ENCODE results near the gene ELOF1. TPM values are rescaled to one million over a fixed set of nuclear protein-coding genes. Genes with fewer than 3 reads are reported as not detected.

Gene ELOF1
- total RNA-seq, 4 donors from 2014 or later: 14.7 to 45.7 (median 37.2) TPM

DNA sequence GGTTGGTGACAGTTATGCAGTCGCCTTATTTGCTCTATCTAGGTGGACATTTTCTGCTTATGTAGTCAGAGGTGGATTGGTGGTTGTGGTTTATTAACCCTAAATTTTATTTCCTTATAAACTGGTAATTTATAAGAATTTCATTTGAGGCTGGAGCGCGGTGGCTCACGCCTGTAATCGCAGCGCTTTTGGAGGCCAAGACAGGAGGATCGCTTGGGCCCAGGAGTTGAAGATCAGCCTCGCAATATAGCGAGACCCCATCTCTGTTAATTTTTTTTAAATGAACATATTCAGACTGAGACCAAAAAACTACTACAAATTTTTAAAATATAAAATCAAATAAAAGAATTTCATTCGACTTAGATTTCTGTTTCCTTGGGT is 39.1 kb upstream of the ELOF1 start:
- TF ChIP-seq CTCF (IDR thresholded peaks at IDR 0.05): no peak
- no peak for TF ChIP-seq POLR2AphosphoS5 (IDR thresholded peaks at IDR 0.05)
- TF ChIP-seq POLR2A (IDR thresholded peaks at IDR 0.05): no peak
- no peak for TF ChIP-seq EP300 (IDR thresholded peaks at IDR 0.05; ENCODE audit: low read depth)
- DNase-seq: no peak
- Histone ChIP-seq H3K27ac (peak overlapping the region; percentile 87 to 95 (median 88)), H3K4me3 (peak overlapping the region; percentile 72 to 91 (median 80)), H3K4me1 (peaks cover 7 to 27% (median 11%) of the 10 kb centered on the region in 4 donors), H3K9me3 (no peaks in the 10 kb centered on the region), H3K36me3 (no peaks in the 10 kb centered on the region), H3K27me3 (no peaks in the 10 kb centered on the region)
- in situ Hi-C loops (cut with MboI; ENCODE audit: low pct_ligation_motif_present in 1 of 4, low pct_unique_long_range_greater_than_20kb in 1 of 4, low sequenced_read_pairs in 3 of 4) (no loop called here), intact Hi-C loops (cut with DNase I; ENCODE audit: low total_unique reads) (no loop called here)
- WGBS, 2 donors (ENCODE audit: low coverage in 1 of 2): 55 to 72% methylated on average over 9 to 10 of the region's 10 CpGs

DNA sequence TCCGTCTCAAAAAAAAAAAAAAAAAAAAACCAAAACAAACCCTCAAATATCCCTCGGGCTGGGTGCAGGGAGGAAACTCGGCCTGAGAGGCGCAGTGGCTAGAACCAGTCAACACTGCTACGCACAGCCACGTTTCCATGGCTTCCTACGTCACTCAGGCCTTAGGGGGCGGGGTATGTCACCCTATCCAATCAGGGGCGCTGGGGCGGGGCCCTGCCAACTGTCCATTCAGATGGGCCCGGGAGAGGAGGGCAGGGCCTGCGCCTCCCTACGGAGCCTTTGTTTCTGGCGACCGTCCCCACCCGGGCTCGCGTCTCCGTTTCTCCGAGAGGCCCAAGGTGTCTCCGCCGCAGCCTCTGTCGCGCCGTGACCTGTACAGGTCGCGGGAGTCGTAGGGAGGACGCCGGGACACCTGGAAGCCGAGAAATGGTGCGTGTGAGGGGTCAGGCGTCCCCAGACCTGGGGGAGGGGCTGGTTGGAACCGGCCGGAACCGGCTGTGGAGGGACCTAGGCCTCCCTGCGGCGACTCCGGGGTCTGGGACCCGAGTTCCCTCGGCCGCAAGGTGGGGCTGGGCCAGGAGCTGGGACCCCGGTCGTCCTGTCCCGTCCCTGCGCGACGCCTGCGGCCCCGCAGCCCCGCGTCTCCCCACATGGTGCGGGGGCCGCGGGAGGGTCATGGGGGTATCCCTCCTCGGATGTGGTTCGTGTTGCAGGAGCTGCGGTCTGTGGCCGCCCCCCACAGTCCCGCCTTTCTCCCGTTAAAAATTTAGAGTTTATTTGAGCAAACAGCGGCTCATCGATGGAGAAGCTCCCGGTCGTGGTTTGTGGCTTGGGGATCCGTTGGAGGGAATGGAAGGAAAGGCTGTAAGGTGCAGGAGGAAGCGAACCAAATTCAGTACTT is 38.4 kb upstream of the ELOF1 start, which contains the start of gene ZNF627:
TSS of gene ZNF627 (plus strand) at position 282 of the 901 bp plus-strand sequence. CDS start at position 427, 145 bp downstream.
- H3K27me3 ChIP-seq: no peaks in the 10 kb centered on the region
- DNase-seq: peak; percentile 100
- no peaks in the 10 kb centered on the region for H3K36me3 ChIP-seq
- intact Hi-C loops (cut with DNase I; ENCODE audit: low total_unique reads): no loop called here
- peak; percentile 97 to 99 (median 99) for TF ChIP-seq POLR2AphosphoS5 (IDR thresholded peaks at IDR 0.05)
- TF ChIP-seq EP300 (IDR thresholded peaks at IDR 0.05; ENCODE audit: low read depth): no peak
- TF ChIP-seq POLR2A (IDR thresholded peaks at IDR 0.05): peak; percentile 97
- peak; percentile 19 to 65 (median 25) for TF ChIP-seq CTCF (IDR thresholded peaks at IDR 0.05)
- 0 to 1% methylated on average over 1 to 36 of the region's 67 CpGs for WGBS, 2 donors (ENCODE audit: low coverage in 1 of 2)
- no peaks in the 10 kb centered on the region for H3K9me3 ChIP-seq
- H3K4me3 ChIP-seq: peak within 1 kb of the TSS; percentile 72 to 91 (median 80)
- in situ Hi-C loops (cut with MboI; ENCODE audit: low pct_ligation_motif_present in 1 of 4, low pct_unique_long_range_greater_than_20kb in 1 of 4, low sequenced_read_pairs in 3 of 4): no loop called here
- peak within 1 kb of the TSS; percentile 87 to 95 (median 88) for H3K27ac ChIP-seq
- H3K4me1 ChIP-seq: peaks cover 7 to 27% (median 11%) of the 10 kb centered on the region in 4 donors

DNA sequence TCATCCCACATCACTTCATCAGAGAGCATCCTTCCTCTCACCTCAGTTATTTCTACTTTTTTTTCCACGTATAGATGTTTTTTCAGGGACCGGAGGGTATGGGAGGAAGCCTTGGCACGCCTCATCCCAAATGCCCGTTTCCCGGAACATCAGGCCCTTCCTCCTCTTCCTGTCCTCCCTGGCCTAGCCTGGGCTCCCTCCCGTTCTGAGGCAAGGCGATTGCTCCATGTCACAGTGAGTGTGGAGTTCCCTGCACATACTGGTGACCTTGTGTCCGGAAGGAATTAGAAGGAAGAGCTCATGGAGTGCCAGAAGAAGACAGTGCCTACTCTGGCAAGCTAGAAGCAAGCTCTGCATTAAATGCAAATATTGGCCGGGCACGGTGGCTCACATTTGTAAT is 37.1 kb upstream of the ELOF1 start:
- no peak for DNase-seq
- Histone ChIP-seq H3K36me3 (no peaks in the 10 kb centered on the region), H3K4me1 (peaks cover 7 to 27% (median 11%) of the 10 kb centered on the region in 4 donors), H3K9me3 (no peaks in the 10 kb centered on the region), H3K27ac (peak overlapping the region in 2 of 4 donors; percentile 87 to 95), H3K4me3 (no peak overlapping the region), H3K27me3 (no peaks in the 10 kb centered on the region)
- 92 to 100% methylated on average over 2 to 10 of the region's 10 CpGs for WGBS, 2 donors (ENCODE audit: low coverage in 1 of 2)
- TF ChIP-seq EP300 (IDR thresholded peaks at IDR 0.05; ENCODE audit: low read depth): no peak
- TF ChIP-seq CTCF (IDR thresholded peaks at IDR 0.05): no peak
- TF ChIP-seq POLR2A (IDR thresholded peaks at IDR 0.05): no peak
- no peak for TF ChIP-seq POLR2AphosphoS5 (IDR thresholded peaks at IDR 0.05)
- intact Hi-C loops (cut with DNase I; ENCODE audit: low total_unique reads): no loop called here
- in situ Hi-C loops (cut with MboI; ENCODE audit: low pct_ligation_motif_present in 1 of 4, low pct_unique_long_range_greater_than_20kb in 1 of 4, low sequenced_read_pairs in 3 of 4): no loop called here

- Histone ChIP-seq H3K9me3 (no peaks in the 10 kb centered on the region), H3K27ac (no peak overlapping the region), H3K4me1 (peaks cover 7 to 18% (median 11%) of the 10 kb centered on the region in 4 donors), H3K4me3 (no peak overlapping the region), H3K27me3 (no peaks in the 10 kb centered on the region), H3K36me3 (no peaks in the 10 kb centered on the region)
- intact Hi-C loops (cut with DNase I; ENCODE audit: low total_unique reads): no loop called here
- in situ Hi-C loops (cut with MboI; ENCODE audit: low pct_ligation_motif_present in 1 of 4, low pct_unique_long_range_greater_than_20kb in 1 of 4, low sequenced_read_pairs in 3 of 4): no loop called here
- TF ChIP-seq POLR2A (IDR thresholded peaks at IDR 0.05): no peak
- no peak for TF ChIP-seq EP300 (IDR thresholded peaks at IDR 0.05; ENCODE audit: low read depth)
- TF ChIP-seq CTCF (IDR thresholded peaks at IDR 0.05): no peak
- no peak for TF ChIP-seq POLR2AphosphoS5 (IDR thresholded peaks at IDR 0.05)
- no peak for DNase-seq
- 84 to 94% methylated on average over 3 to 4 of the region's 4 CpGs for WGBS, 2 donors (ENCODE audit: low coverage in 1 of 2)
These were observed 35.1 kb upstream of the ELOF1 start for GRCh38 chr19:11594084-11594483.

All from transverse colon (tissue), 4 donors.